Neural progenitor cell (in vitro differentiated cells): ENCODE measurements around the gene TAS2R16. TPM values are rescaled to one million over a fixed set of nuclear protein-coding genes. Genes with fewer than 3 reads are reported as not detected.
A peak's percentile ranks its signal among the peaks of the same experiment; 100 is the strongest.

ENCODE experiments used
- DNase-seq: peaks from one replicate; pipeline ENCODE4 v3.0.0-alpha.2; 2016; ENCODE audit warnings: low spot score
- H2AFZ ChIP-seq: fragments of 200-600 bp; sonication (generic); replicated peaks from 2 replicates; pipeline ENCODE4 v1.6.1; 2016; ENCODE audit warnings: antibody characterized with exemption
- H3F3A ChIP-seq: fragments of 200-600 bp; sonication (generic); 2 replicates; pipeline ENCODE4 v1.6.1; 2016; ENCODE audit warnings: antibody characterized with exemption, low read depth
- H3K27ac ChIP-seq: fragments of 200-600 bp; sonication (generic); 2 replicates; pipeline ENCODE4 v1.5.1; 2016; ENCODE audit warnings: mild to moderate bottlenecking
- H3K27me3 ChIP-seq: fragments of 200-600 bp; sonication (generic); 2 replicates; pipeline ENCODE4 v1.6.1; 2016; ENCODE audit warnings: mild to moderate bottlenecking, moderate library complexity
- H3K36me3 ChIP-seq: fragments of 200-600 bp; sonication (generic); 2 replicates; pipeline ENCODE4 v1.5.1; 2016
- H3K4me1 ChIP-seq: fragments of 200-600 bp; sonication (generic); 2 replicates; pipeline ENCODE4 v1.6.1; 2016; ENCODE audit warnings: mixed run types
- H3K4me2 ChIP-seq: fragments of 200-600 bp; sonication (generic); 2 replicates; pipeline ENCODE4 v1.6.1; 2016
- H3K4me3 ChIP-seq: fragments of 200-600 bp; sonication (generic); 2 replicates; pipeline ENCODE4 v1.5.1; 2016
- H3K79me2 ChIP-seq: fragments of 200-600 bp; sonication (generic); 2 replicates; pipeline ENCODE4 v1.6.1; 2016; ENCODE audit warnings: low read depth
- H3K9ac ChIP-seq: fragments of 200-600 bp; sonication (generic); 2 replicates; pipeline ENCODE4 v1.6.1; 2016
- H3K9me3 ChIP-seq: fragments of 200-600 bp; sonication (generic); 2 replicates; pipeline ENCODE4 v1.5.1; 2016; ENCODE audit warnings: low read depth
- H4K20me1 ChIP-seq: fragments of 200-600 bp; sonication (generic); 2 replicates; pipeline ENCODE4 v1.6.1; 2016; ENCODE audit warnings: low read depth
- H3K27ac Mint-ChIP-seq: 3 replicates; pipeline ENCODE4 v1.8.0; 2021; ENCODE audit warnings: mixed read lengths
- H3K27me3 Mint-ChIP-seq: 2 replicates; pipeline ENCODE4 v1.8.0; 2022; ENCODE audit warnings: low read depth, mild to moderate bottlenecking, inconsistent platforms, moderate library complexity, mixed read lengths; ENCODE audit not compliant: insufficient read depth
- H3K36me3 Mint-ChIP-seq: 3 replicates; pipeline ENCODE4 v1.8.0; 2021; ENCODE audit warnings: mixed read lengths
- H3K4me1 Mint-ChIP-seq: 3 replicates; pipeline ENCODE4 v1.8.0; 2021; ENCODE audit warnings: mixed read lengths
- H3K4me3 Mint-ChIP-seq: 3 replicates; pipeline ENCODE4 v1.8.0; 2021; ENCODE audit warnings: mild to moderate bottlenecking, moderate library complexity, mixed read lengths
- H3K9me3 Mint-ChIP-seq: 3 replicates; pipeline ENCODE4 v1.8.0; 2020; ENCODE audit warnings: mixed read lengths
- EZH2 ChIP-seq: fragments of 200-600 bp; sonication (generic); IDR thresholded peaks from 2 replicates; pipeline ENCODE4 v1.6.1; 2017; ENCODE audit warnings: antibody characterized with exemption, mild to moderate bottlenecking, moderate library complexity
- EZH2phosphoT487 ChIP-seq: fragments of 200-600 bp; sonication (generic); IDR thresholded peaks from 2 replicates; pipeline ENCODE4 v1.6.1; 2017; ENCODE audit warnings: antibody characterized with exemption
- total RNA-seq: library from RNA; depleted of rRNA; stranded (reverse); fragments of >200 nt; gene quantifications from 2 replicates; pipeline ENCODE4 v1.2.3, GENCODE V29; 2015; ENCODE audit warnings: low replicate concordance
- TF ChIP-seq, protein P1 (sequence below): fragments of 200-600 bp; sonication (generic); IDR thresholded peaks from 2 replicates; pipeline ENCODE4 v1.5.1; 2017; ENCODE audit warnings: antibody characterized with exemption, mild to moderate bottlenecking

The TAS2R16 gene
- total RNA-seq, 1 donor from 2014 or later: not detected

DNA sequence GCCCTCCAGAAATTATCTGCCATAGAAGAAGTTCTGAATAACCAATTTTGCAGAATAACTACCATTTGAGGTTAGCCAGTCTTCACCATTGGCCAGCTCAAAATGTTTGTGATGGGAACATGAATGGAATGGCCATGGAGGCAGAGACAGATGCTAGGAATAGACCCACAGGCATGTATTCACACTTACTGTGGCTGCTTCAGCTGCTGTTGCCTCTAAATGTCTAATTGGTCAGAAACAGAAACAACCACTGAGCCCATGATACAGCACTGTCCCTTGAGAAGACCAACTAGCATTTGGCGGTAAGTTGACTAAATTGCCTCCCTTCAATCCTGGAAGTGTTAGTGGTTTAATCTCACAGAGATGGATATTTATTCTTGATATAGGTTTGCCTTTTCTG, 38.6 kb upstream of the TAS2R16 start:
- Mint-ChIP-seq H3K27me3 (no peaks in the 10 kb centered on the region), H3K9me3 (no peaks in the 10 kb centered on the region), H3K4me1 (no peaks in the 10 kb centered on the region)

DNA sequence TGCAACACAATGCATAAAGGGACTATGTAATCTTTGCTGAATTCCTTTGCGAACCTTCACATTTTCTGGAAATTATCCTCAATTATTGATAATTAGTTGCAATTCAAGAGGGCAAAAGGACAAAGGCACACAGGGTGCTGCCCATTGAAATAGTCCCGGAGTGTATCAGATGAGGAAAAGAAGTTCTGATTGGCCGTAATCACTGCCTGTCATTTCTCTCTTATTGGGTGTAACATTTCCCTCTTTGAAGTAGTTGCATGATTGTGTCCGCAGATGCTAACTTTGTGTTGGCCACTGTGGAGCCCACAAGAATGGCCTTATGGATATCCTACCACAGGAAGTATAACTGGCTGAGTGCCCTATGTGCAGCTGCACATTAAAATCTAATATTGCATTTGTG, 35.1 kb upstream of the TAS2R16 start:
- no peak overlapping the region for H3K4me3 Mint-ChIP-seq
- Histone ChIP-seq H3K27me3 (no peaks in the 10 kb centered on the region), H3K79me2 (no peaks in the 10 kb centered on the region), H3K4me2 (no peak overlapping the region), H4K20me1 (no peaks in the 10 kb centered on the region), H3K27ac (no peak overlapping the region), H3K36me3 (no peaks in the 10 kb centered on the region), H3K9ac (no peak overlapping the region), H3K9me3 (no peaks in the 10 kb centered on the region), H3K4me3 (no peak overlapping the region), H3K4me1 (no peaks in the 10 kb centered on the region), H2AFZ (no peak overlapping the region), H3F3A (no peaks in the 10 kb centered on the region)
- no peak for TF ChIP-seq EZH2
- TF ChIP-seq EZH2phosphoT487: no peak
- TF ChIP-seq, protein P1, sequence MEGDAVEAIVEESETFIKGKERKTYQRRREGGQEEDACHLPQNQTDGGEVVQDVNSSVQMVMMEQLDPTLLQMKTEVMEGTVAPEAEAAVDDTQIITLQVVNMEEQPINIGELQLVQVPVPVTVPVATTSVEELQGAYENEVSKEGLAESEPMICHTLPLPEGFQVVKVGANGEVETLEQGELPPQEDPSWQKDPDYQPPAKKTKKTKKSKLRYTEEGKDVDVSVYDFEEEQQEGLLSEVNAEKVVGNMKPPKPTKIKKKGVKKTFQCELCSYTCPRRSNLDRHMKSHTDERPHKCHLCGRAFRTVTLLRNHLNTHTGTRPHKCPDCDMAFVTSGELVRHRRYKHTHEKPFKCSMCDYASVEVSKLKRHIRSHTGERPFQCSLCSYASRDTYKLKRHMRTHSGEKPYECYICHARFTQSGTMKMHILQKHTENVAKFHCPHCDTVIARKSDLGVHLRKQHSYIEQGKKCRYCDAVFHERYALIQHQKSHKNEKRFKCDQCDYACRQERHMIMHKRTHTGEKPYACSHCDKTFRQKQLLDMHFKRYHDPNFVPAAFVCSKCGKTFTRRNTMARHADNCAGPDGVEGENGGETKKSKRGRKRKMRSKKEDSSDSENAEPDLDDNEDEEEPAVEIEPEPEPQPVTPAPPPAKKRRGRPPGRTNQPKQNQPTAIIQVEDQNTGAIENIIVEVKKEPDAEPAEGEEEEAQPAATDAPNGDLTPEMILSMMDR: no peak
- H3K27ac Mint-ChIP-seq: no peak overlapping the region
- H3K27me3 Mint-ChIP-seq: no peaks in the 10 kb centered on the region
- no peak for DNase-seq
- no peaks in the 10 kb centered on the region for H3K36me3 Mint-ChIP-seq
- no peaks in the 10 kb centered on the region for H3K9me3 Mint-ChIP-seq
- peaks cover 10% of the 10 kb centered on the region for H3K4me1 Mint-ChIP-seq

More for the DNA sequence above, 38.6 kb upstream of the TAS2R16 start:
- Mint-ChIP-seq H3K4me3 (no peak overlapping the region), H3K36me3 (no peaks in the 10 kb centered on the region), H3K27ac (no peak overlapping the region)
- no peaks in the 10 kb centered on the region for H3K27me3 ChIP-seq
- no peaks in the 10 kb centered on the region for H3K79me2 ChIP-seq
- H2AFZ ChIP-seq: no peak overlapping the region
- H3K9ac ChIP-seq: no peak overlapping the region
- H3K27ac ChIP-seq: no peak overlapping the region
- no peak for DNase-seq
- H3K4me2 ChIP-seq: no peak overlapping the region
- no peaks in the 10 kb centered on the region for H3K9me3 ChIP-seq
- H3K4me1 ChIP-seq: no peaks in the 10 kb centered on the region
- H3K4me3 ChIP-seq: no peak overlapping the region
- no peak for TF ChIP-seq EZH2
- no peak for TF ChIP-seq EZH2phosphoT487
- TF ChIP-seq, protein P1: no peak
- no peaks in the 10 kb centered on the region for H3K36me3 ChIP-seq
- no peaks in the 10 kb centered on the region for H4K20me1 ChIP-seq
- no peaks in the 10 kb centered on the region for H3F3A ChIP-seq

DNA sequence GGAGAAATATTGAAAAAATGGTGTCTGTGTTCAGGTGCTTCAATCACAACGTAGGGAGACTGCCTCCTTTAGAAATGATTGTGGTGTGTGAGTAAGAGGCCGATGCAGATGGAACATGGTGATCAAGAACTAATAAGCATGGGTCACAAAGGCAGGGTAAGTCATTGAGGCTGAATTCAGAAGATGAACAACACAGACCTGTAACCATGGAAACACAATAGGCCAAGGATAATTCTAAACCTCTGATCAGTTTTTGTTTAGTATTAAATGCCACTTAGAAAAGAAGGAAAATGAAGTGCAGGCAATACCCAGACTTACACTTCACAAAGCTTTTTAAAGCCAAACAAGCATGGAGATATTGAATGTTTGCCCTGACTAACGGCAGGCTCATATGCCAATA, 32.8 kb upstream of the TAS2R16 start:
- H3K27me3 ChIP-seq: no peaks in the 10 kb centered on the region
- no peak overlapping the region for H3K9ac ChIP-seq
- peaks cover 10% of the 10 kb centered on the region for H3K4me1 Mint-ChIP-seq
- no peaks in the 10 kb centered on the region for H4K20me1 ChIP-seq
- H3K36me3 ChIP-seq: no peaks in the 10 kb centered on the region
- H2AFZ ChIP-seq: no peak overlapping the region
- no peaks in the 10 kb centered on the region for H3K36me3 Mint-ChIP-seq
- H3K4me1 ChIP-seq: no peaks in the 10 kb centered on the region
- no peaks in the 10 kb centered on the region for H3K9me3 ChIP-seq
- DNase-seq: no peak
- TF ChIP-seq EZH2: no peak
- TF ChIP-seq, protein P1: no peak
- no peak for TF ChIP-seq EZH2phosphoT487
- no peaks in the 10 kb centered on the region for H3K9me3 Mint-ChIP-seq
- no peaks in the 10 kb centered on the region for H3F3A ChIP-seq
- no peaks in the 10 kb centered on the region for H3K27me3 Mint-ChIP-seq
- H3K79me2 ChIP-seq: no peaks in the 10 kb centered on the region
- no peak overlapping the region for H3K4me3 Mint-ChIP-seq
- H3K4me3 ChIP-seq: no peak overlapping the region
- peak overlapping the region; percentile 20 for H3K27ac Mint-ChIP-seq
- H3K27ac ChIP-seq: no peak overlapping the region
- H3K4me2 ChIP-seq: no peak overlapping the region
